HG03103 (cell line): ENCODE measurements around the gene ELFN1.
"Not testable (repeated sequence)": the region's sequence is repeated elsewhere in the genome, so short reads cannot be mapped to it uniquely, and the experiment has no call there.

Experiments used
- ATAC-seq: cut with Tn5 transposase; IDR thresholded peaks from one replicate; pipeline ENCODE4 v1.9.1; 2021; ENCODE audit warnings: low read depth; ENCODE audit not compliant: unreplicated experiment

The ELFN1 gene

GRCh38 chr7:1706381-1706720, 36.3 kb downstream of the ELFN1 start:
- ATAC-seq, result no peak

- no peak for ATAC-seq
Observed at GRCh38 chr7:1706721-1707613, 36.9 kb downstream of the ELFN1 start.

- ATAC-seq, result no peak
Observed at GRCh38 chr7:1707756-1708595, 37.9 kb downstream of the ELFN1 start.

- no peak for ATAC-seq
Observed at GRCh38 chr7:1708596-1709251, 38.6 kb downstream of the ELFN1 start.

GRCh38 chr7:1709281-1709680, 39.2 kb downstream of the ELFN1 start:
- no peak for ATAC-seq

GRCh38 chr7:1709900-1710299, 39.8 kb downstream of the ELFN1 start:
- ATAC-seq, result no peak

- ATAC-seq, result no peak
Observed at GRCh38 chr7:1710936-1711335, 40.9 kb downstream of the ELFN1 start.

GRCh38 chr7:1712907-1713501, 42.9 kb downstream of the ELFN1 start:
- no peak for ATAC-seq

GRCh38 chr7:1713502-1714484, 43.7 kb downstream of the ELFN1 start:
- ATAC-seq, result no peak

GRCh38 chr7:1714583-1715330, 44.7 kb downstream of the ELFN1 start:
- ATAC-seq, result no peak

GRCh38 chr7:1715331-1715625, 45.2 kb downstream of the ELFN1 start:
- no peak for ATAC-seq

GRCh38 chr7:1715671-1716074, 45.6 kb downstream of the ELFN1 start:
- no peak for ATAC-seq

- ATAC-seq, result no peak
Observed at GRCh38 chr7:1716263-1717094, 46.4 kb downstream of the ELFN1 start.

- no peak for ATAC-seq
Observed at GRCh38 chr7:1717095-1717483, 47.0 kb downstream of the ELFN1 start.

- ATAC-seq, result no peak
Observed at GRCh38 chr7:1717903-1718676, 48.0 kb downstream of the ELFN1 start.

- ATAC-seq, result not testable (repeated sequence)
Observed at GRCh38 chr7:1718850-1719249, 48.8 kb downstream of the ELFN1 start.

- not testable (repeated sequence) for ATAC-seq
Observed at GRCh38 chr7:1719256-1719655, 49.2 kb downstream of the ELFN1 start.

- ATAC-seq, result no peak
Observed at GRCh38 chr7:1719913-1720312, 49.8 kb downstream of the ELFN1 start.
